ENCODE measurements around the gene MST1R.

MST1R gene

GRCh38 chr3:49877716-49878115 is 26.0 kb downstream of the MST1R start:
- Histone ChIP-seq H2BK120ac (ENCODE audit: low read depth, low read length) (no peak overlapping the region), H2BK15ac (ENCODE audit: low read depth, poor library complexity, severe bottlenecking) (no peak overlapping the region), H4K91ac (ENCODE audit: low read length) (no peak overlapping the region), H3K4me3 (ENCODE audit: insufficient read depth in 1 of 2, low read depth in 1 of 2, low read length in 2 of 2) (no peak overlapping the region), H3K36me3 (ENCODE audit: control insufficient read depth in 1 of 2, insufficient read depth in 2 of 2, low read depth in 1 of 2, low read length in 2 of 2) (no peaks in the 10 kb centered on the region), H2BK5ac (ENCODE audit: low read depth, low read length, poor library complexity, severe bottlenecking) (no peak overlapping the region), H2AK5ac (ENCODE audit: low read length, severe bottlenecking) (no peak overlapping the region), H2AFZ (ENCODE audit: low read depth, low read length) (no peak overlapping the region), H2BK12ac (ENCODE audit: low read length in 2 of 2) (no peak overlapping the region), H3K14ac (ENCODE audit: low read length in 2 of 2) (no peak overlapping the region), H3K9me3 (ENCODE audit: control insufficient read depth, low read length) (no peaks in the 10 kb centered on the region), H3K4me2 (ENCODE audit: low read length, poor library complexity, severe bottlenecking) (no peak overlapping the region), H3K27me3 (ENCODE audit: control insufficient read depth in 1 of 2, insufficient read depth in 1 of 2, low read length in 2 of 2) (peaks cover 46 to 60% of the 10 kb centered on the region in 2 experiments), H3K79me1 (replicated peaks; ENCODE audit: low read length, poor library complexity, severe bottlenecking) (no peaks in the 10 kb centered on the region), H3K4me1 (ENCODE audit: control insufficient read depth, insufficient read depth, low read depth, low read length) (no peaks in the 10 kb centered on the region), H3K27ac (ENCODE audit: low read length, poor library complexity, severe bottlenecking) (no peak overlapping the region), H3K9ac (ENCODE audit: low read length) (no peak overlapping the region), H3K4ac (ENCODE audit: low read depth in 1 of 2, low read length in 2 of 2) (no peak overlapping the region), H3K23ac (ENCODE audit: low read length in 2 of 2) (no peak overlapping the region), H4K8ac (ENCODE audit: low read length) (peak overlapping the region; percentile 25), H3K18ac (ENCODE audit: low read depth in 1 of 2, low read length in 2 of 2) (no peak overlapping the region)
- WGBS, result no CpG with 5 or more reads among the region's 2 CpGs
- no peak for DNase-seq

- H2BK12ac ChIP-seq (ENCODE audit: low read length in 2 of 2), result no peak overlapping the region
- H3K27ac ChIP-seq (ENCODE audit: low read length, poor library complexity, severe bottlenecking), result no peak overlapping the region
- H3K9me3 ChIP-seq (ENCODE audit: control insufficient read depth, low read length), result no peaks in the 10 kb centered on the region
- no peak overlapping the region for H4K91ac ChIP-seq (ENCODE audit: low read length)
- H3K23ac ChIP-seq (ENCODE audit: low read length in 2 of 2), result no peak overlapping the region
- no peak overlapping the region for H3K4me3 ChIP-seq (ENCODE audit: insufficient read depth in 1 of 2, low read depth in 1 of 2, low read length in 2 of 2)
- no peak overlapping the region for H2AK5ac ChIP-seq (ENCODE audit: low read length, severe bottlenecking)
- no peak overlapping the region for H3K4me2 ChIP-seq (ENCODE audit: low read length, poor library complexity, severe bottlenecking)
- no peak overlapping the region for H2BK15ac ChIP-seq (ENCODE audit: low read depth, poor library complexity, severe bottlenecking)
- H2BK5ac ChIP-seq (ENCODE audit: low read depth, low read length, poor library complexity, severe bottlenecking), result no peak overlapping the region
- DNase-seq, result no peak
- H2BK120ac ChIP-seq (ENCODE audit: low read depth, low read length), result no peak overlapping the region
- H3K18ac ChIP-seq (ENCODE audit: low read depth in 1 of 2, low read length in 2 of 2), result no peak overlapping the region
- no peaks in the 10 kb centered on the region for H3K36me3 ChIP-seq (ENCODE audit: control insufficient read depth in 1 of 2, insufficient read depth in 2 of 2, low read depth in 1 of 2, low read length in 2 of 2)
- H3K79me1 ChIP-seq (replicated peaks; ENCODE audit: low read length, poor library complexity, severe bottlenecking), result no peaks in the 10 kb centered on the region
- no peak overlapping the region for H3K9ac ChIP-seq (ENCODE audit: low read length)
- no peak overlapping the region for H3K14ac ChIP-seq (ENCODE audit: low read length in 2 of 2)
- H3K4me1 ChIP-seq (ENCODE audit: control insufficient read depth, insufficient read depth, low read depth, low read length), result no peaks in the 10 kb centered on the region
- WGBS, result 80% methylated on average over 5 of the region's 5 CpGs
- H3K27me3 ChIP-seq (ENCODE audit: control insufficient read depth in 1 of 2, insufficient read depth in 1 of 2, low read length in 2 of 2), result peaks cover 45 to 59% of the 10 kb centered on the region in 2 experiments
- H2AFZ ChIP-seq (ENCODE audit: low read depth, low read length), result no peak overlapping the region
- no peak overlapping the region for H4K8ac ChIP-seq (ENCODE audit: low read length)
- no peak overlapping the region for H3K4ac ChIP-seq (ENCODE audit: low read depth in 1 of 2, low read length in 2 of 2)
Measured at GRCh38 chr3:49876567-49876966, 27.1 kb downstream of the MST1R start.

GRCh38 chr3:49873623-49874022 is 30.1 kb downstream of the MST1R start:
- H2AFZ ChIP-seq (ENCODE audit: low read depth, low read length), result no peak overlapping the region
- H2BK120ac ChIP-seq (ENCODE audit: low read depth, low read length), result no peak overlapping the region
- H4K91ac ChIP-seq (ENCODE audit: low read length), result no peak overlapping the region
- DNase-seq, result no peak
- H2BK12ac ChIP-seq (ENCODE audit: low read length in 2 of 2), result no peak overlapping the region
- H3K79me1 ChIP-seq (replicated peaks; ENCODE audit: low read length, poor library complexity, severe bottlenecking), result no peaks in the 10 kb centered on the region
- H2AK5ac ChIP-seq (ENCODE audit: low read length, severe bottlenecking), result no peak overlapping the region
- H3K4me3 ChIP-seq (ENCODE audit: insufficient read depth in 1 of 2, low read depth in 1 of 2, low read length in 2 of 2), result no peak overlapping the region
- no peak overlapping the region for H3K4ac ChIP-seq (ENCODE audit: low read depth in 1 of 2, low read length in 2 of 2)
- no peak overlapping the region for H3K23ac ChIP-seq (ENCODE audit: low read length in 2 of 2)
- H3K27me3 ChIP-seq (ENCODE audit: control insufficient read depth in 1 of 2, insufficient read depth in 1 of 2, low read length in 2 of 2), result peaks cover 65 to 73% of the 10 kb centered on the region in 2 experiments
- H3K4me2 ChIP-seq (ENCODE audit: low read length, poor library complexity, severe bottlenecking), result no peak overlapping the region
- no peak overlapping the region for H2BK5ac ChIP-seq (ENCODE audit: low read depth, low read length, poor library complexity, severe bottlenecking)
- no peak overlapping the region for H4K8ac ChIP-seq (ENCODE audit: low read length)
- H3K4me1 ChIP-seq (ENCODE audit: control insufficient read depth, insufficient read depth, low read depth, low read length), result peaks cover 12% of the 10 kb centered on the region
- no peak overlapping the region for H3K18ac ChIP-seq (ENCODE audit: low read depth in 1 of 2, low read length in 2 of 2)
- no peak overlapping the region for H2BK15ac ChIP-seq (ENCODE audit: low read depth, poor library complexity, severe bottlenecking)
- no peaks in the 10 kb centered on the region for H3K36me3 ChIP-seq (ENCODE audit: control insufficient read depth in 1 of 2, insufficient read depth in 2 of 2, low read depth in 1 of 2, low read length in 2 of 2)
- no peak overlapping the region for H3K9ac ChIP-seq (ENCODE audit: low read length)
- no peak overlapping the region for H3K14ac ChIP-seq (ENCODE audit: low read length in 2 of 2)
- WGBS, result 91% methylated on average over 8 of the region's 8 CpGs
- H3K27ac ChIP-seq (ENCODE audit: low read length, poor library complexity, severe bottlenecking), result no peak overlapping the region
- no peaks in the 10 kb centered on the region for H3K9me3 ChIP-seq (ENCODE audit: control insufficient read depth, low read length)

- Histone ChIP-seq H3K4me1 (ENCODE audit: control insufficient read depth, insufficient read depth, low read depth, low read length) (peaks cover 12% of the 10 kb centered on the region), H2AFZ (ENCODE audit: low read depth, low read length) (no peak overlapping the region), H3K18ac (ENCODE audit: low read depth in 1 of 2, low read length in 2 of 2) (no peak overlapping the region), H2BK120ac (ENCODE audit: low read depth, low read length) (no peak overlapping the region), H2BK12ac (ENCODE audit: low read length in 2 of 2) (no peak overlapping the region), H3K27ac (ENCODE audit: low read length, poor library complexity, severe bottlenecking) (no peak overlapping the region), H3K14ac (ENCODE audit: low read length in 2 of 2) (no peak overlapping the region), H3K9ac (ENCODE audit: low read length) (no peak overlapping the region), H3K9me3 (ENCODE audit: control insufficient read depth, low read length) (no peaks in the 10 kb centered on the region), H3K23ac (ENCODE audit: low read length in 2 of 2) (no peak overlapping the region), H3K4ac (ENCODE audit: low read depth in 1 of 2, low read length in 2 of 2) (no peak overlapping the region), H3K36me3 (ENCODE audit: control insufficient read depth in 1 of 2, insufficient read depth in 2 of 2, low read depth in 1 of 2, low read length in 2 of 2) (no peaks in the 10 kb centered on the region), H3K79me1 (replicated peaks; ENCODE audit: low read length, poor library complexity, severe bottlenecking) (no peaks in the 10 kb centered on the region), H3K27me3 (ENCODE audit: control insufficient read depth in 1 of 2, insufficient read depth in 1 of 2, low read length in 2 of 2) (peaks cover 72 to 81% of the 10 kb centered on the region in 2 experiments), H2BK5ac (ENCODE audit: low read depth, low read length, poor library complexity, severe bottlenecking) (no peak overlapping the region), H2BK15ac (ENCODE audit: low read depth, poor library complexity, severe bottlenecking) (no peak overlapping the region), H4K91ac (ENCODE audit: low read length) (no peak overlapping the region), H2AK5ac (ENCODE audit: low read length, severe bottlenecking) (no peak overlapping the region), H3K4me2 (ENCODE audit: low read length, poor library complexity, severe bottlenecking) (no peak overlapping the region), H3K4me3 (ENCODE audit: insufficient read depth in 1 of 2, low read depth in 1 of 2, low read length in 2 of 2) (no peak overlapping the region), H4K8ac (ENCODE audit: low read length) (no peak overlapping the region)
- WGBS, result 73% methylated on average over 4 of the region's 4 CpGs
- DNase-seq, result no peak
Measured at GRCh38 chr3:49872801-49873281, 30.8 kb downstream of the MST1R start.

Data from mesenchymal stem cell (in vitro differentiated cells and primary cell).